Chondrocyte (in vitro differentiated cells): ENCODE results near the gene RMRP. TPM values are rescaled to one million over a fixed set of nuclear protein-coding genes. Genes with fewer than 3 reads are reported as not detected.
A peak's percentile ranks its signal among the peaks of the same experiment; 100 is the strongest.

Source experiments
- DNase-seq: peaks from one replicate; pipeline ENCODE4 v3.0.0; 2021; ENCODE audit warnings: mixed read lengths, low spot score
- H3K27ac Mint-ChIP-seq: one replicate; pipeline ENCODE4 v1.8.0; 2021; ENCODE audit warnings: mild to moderate bottlenecking, moderate library complexity, mixed read lengths; ENCODE audit not compliant: unreplicated experiment
- H3K27me3 Mint-ChIP-seq: 2 replicates; pipeline ENCODE4 v1.8.0; 2021; ENCODE audit warnings: low read depth, mixed read lengths
- H3K36me3 Mint-ChIP-seq: 2 replicates; pipeline ENCODE4 v1.8.0; 2021; ENCODE audit warnings: low read depth, mixed read lengths
- H3K4me1 Mint-ChIP-seq: 2 replicates; pipeline ENCODE4 v1.8.0; 2021; ENCODE audit warnings: low read depth, mild to moderate bottlenecking, mixed read lengths
- H3K4me3 Mint-ChIP-seq: one replicate; pipeline ENCODE4 v1.8.0; 2021; ENCODE audit warnings: mild to moderate bottlenecking, moderate library complexity, mixed read lengths; ENCODE audit not compliant: unreplicated experiment
- H3K9me3 Mint-ChIP-seq: 2 replicates; pipeline ENCODE4 v1.8.0; 2021; ENCODE audit warnings: low read depth, mixed read lengths
- total RNA-seq: library from RNA; stranded (reverse); gene quantifications from 3 replicates; pipeline ENCODE4 v1.2.1, GENCODE V29; 2021
- TF ChIP-seq, protein P1 (sequence below): fragments of 200-600 bp; sonication (generic); IDR thresholded peaks from 2 replicates; pipeline ENCODE4 v1.5.0; 2021; ENCODE audit warnings: antibody characterized with exemption, mild to moderate bottlenecking, moderate library complexity

The RMRP gene
- total RNA-seq, 1 donor from 2014 or later, result 12,386 TPM

DNA sequence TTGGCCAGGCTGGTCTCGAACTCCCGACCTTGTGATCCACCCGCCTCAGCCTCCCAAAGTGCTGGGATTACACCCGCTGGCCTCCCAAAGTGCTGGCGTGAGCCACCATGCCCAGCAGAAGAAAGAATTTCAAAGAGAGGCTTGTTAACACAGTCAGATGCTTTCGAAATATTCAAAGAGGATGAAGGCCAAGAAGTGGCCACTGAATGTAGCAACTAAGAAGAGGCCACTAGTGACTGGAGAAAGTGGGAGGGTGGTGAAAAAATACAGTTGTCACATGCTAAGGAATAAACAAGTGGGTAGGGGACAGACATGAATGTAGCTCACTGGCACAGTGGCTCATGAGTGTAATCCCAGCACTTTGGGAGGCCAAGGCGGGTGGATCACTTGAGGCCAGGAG lies 44.9 kb upstream of the RMRP start:
- Mint-ChIP-seq H3K4me1 (peaks cover 4% of the 10 kb centered on the region), H3K4me3 (no peak overlapping the region), H3K27ac (no peak overlapping the region), H3K9me3 (no peaks in the 10 kb centered on the region), H3K27me3 (no peaks in the 10 kb centered on the region), H3K36me3 (peaks cover 47% of the 10 kb centered on the region)
- TF ChIP-seq, protein P1, sequence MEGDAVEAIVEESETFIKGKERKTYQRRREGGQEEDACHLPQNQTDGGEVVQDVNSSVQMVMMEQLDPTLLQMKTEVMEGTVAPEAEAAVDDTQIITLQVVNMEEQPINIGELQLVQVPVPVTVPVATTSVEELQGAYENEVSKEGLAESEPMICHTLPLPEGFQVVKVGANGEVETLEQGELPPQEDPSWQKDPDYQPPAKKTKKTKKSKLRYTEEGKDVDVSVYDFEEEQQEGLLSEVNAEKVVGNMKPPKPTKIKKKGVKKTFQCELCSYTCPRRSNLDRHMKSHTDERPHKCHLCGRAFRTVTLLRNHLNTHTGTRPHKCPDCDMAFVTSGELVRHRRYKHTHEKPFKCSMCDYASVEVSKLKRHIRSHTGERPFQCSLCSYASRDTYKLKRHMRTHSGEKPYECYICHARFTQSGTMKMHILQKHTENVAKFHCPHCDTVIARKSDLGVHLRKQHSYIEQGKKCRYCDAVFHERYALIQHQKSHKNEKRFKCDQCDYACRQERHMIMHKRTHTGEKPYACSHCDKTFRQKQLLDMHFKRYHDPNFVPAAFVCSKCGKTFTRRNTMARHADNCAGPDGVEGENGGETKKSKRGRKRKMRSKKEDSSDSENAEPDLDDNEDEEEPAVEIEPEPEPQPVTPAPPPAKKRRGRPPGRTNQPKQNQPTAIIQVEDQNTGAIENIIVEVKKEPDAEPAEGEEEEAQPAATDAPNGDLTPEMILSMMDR, result no peak
- no peak for DNase-seq

GRCh38 chr9:35700942-35701341 lies 43.1 kb upstream of the RMRP start:
- TF ChIP-seq, protein P1, result no peak
- Mint-ChIP-seq H3K9me3 (no peaks in the 10 kb centered on the region), H3K4me1 (peaks cover 21% of the 10 kb centered on the region), H3K27ac (no peak overlapping the region), H3K4me3 (no peak overlapping the region), H3K27me3 (no peaks in the 10 kb centered on the region), H3K36me3 (peaks cover 47% of the 10 kb centered on the region)
- no peak for DNase-seq

GRCh38 chr9:35700031-35700430 lies 42.2 kb upstream of the RMRP start:
- Mint-ChIP-seq H3K27me3 (no peaks in the 10 kb centered on the region), H3K4me3 (no peak overlapping the region), H3K27ac (no peak overlapping the region), H3K4me1 (peaks cover 27% of the 10 kb centered on the region), H3K9me3 (no peaks in the 10 kb centered on the region), H3K36me3 (peaks cover 44% of the 10 kb centered on the region)
- TF ChIP-seq, protein P1, result no peak
- no peak for DNase-seq

GRCh38 chr9:35698231-35698630 lies 40.4 kb upstream of the RMRP start:
- Mint-ChIP-seq H3K36me3 (peaks cover 26% of the 10 kb centered on the region), H3K4me3 (no peak overlapping the region), H3K27ac (peak overlapping the region; percentile 62), H3K9me3 (no peaks in the 10 kb centered on the region), H3K27me3 (no peaks in the 10 kb centered on the region), H3K4me1 (peaks cover 31% of the 10 kb centered on the region)
- TF ChIP-seq, protein P1, result no peak
- DNase-seq, result no peak

GRCh38 chr9:35697486-35697885 lies 39.7 kb upstream of the RMRP start:
- no peak for DNase-seq
- Mint-ChIP-seq H3K4me3 (no peak overlapping the region), H3K9me3 (no peaks in the 10 kb centered on the region)

More at GRCh38 chr9:35697486-35697885, 39.7 kb upstream of the RMRP start:
- peaks cover 19% of the 10 kb centered on the region for H3K36me3 Mint-ChIP-seq
- TF ChIP-seq, protein P1, result no peak
- peak overlapping the region; percentile 86 for H3K27ac Mint-ChIP-seq
- H3K27me3 Mint-ChIP-seq, result no peaks in the 10 kb centered on the region
- H3K4me1 Mint-ChIP-seq, result peaks cover 31% of the 10 kb centered on the region
